Breast epithelium (tissue), 4 donors: ENCODE measurements around the gene ULK4. TPM values are rescaled to one million over a fixed set of nuclear protein-coding genes. Genes with fewer than 3 reads are reported as not detected.

Experiments used
- DNase-seq, 2 donors: peaks; one replicate each; pipeline ENCODE4 v3.0.0-alpha.2; 2019; ENCODE audit warnings: low spot score in 2 of 2
- H3K27ac ChIP-seq, 2 donors: fragments of 200-600 bp; sonication (generic) in 1 of 2; one replicate each; pipeline ENCODE4 v1.5.1; 2016 to 2019; ENCODE audit warnings: mild to moderate bottlenecking in 1 of 2
- H3K27me3 ChIP-seq, 2 donors: fragments of 200-600 bp; sonication (generic) in 1 of 2; one replicate each; pipeline versions ENCODE4 v1.5.1 to v1.6.0; 2017 to 2019; ENCODE audit warnings: control low read depth in 1 of 2, mild to moderate bottlenecking in 1 of 2
- H3K36me3 ChIP-seq: fragments of 200-600 bp; one replicate; pipeline ENCODE4 v1.5.1; 2019
- H3K4me1 ChIP-seq, 2 donors: fragments of 200-600 bp; sonication (generic); one replicate each; pipeline ENCODE4 v1.5.1; 2016 to 2019; ENCODE audit warnings: control low read depth in 1 of 2
- H3K4me3 ChIP-seq, 3 donors: fragments of 200-600 bp; sonication (generic); 1 replicate in 2 of 3; 2 replicates in 1 of 3; pipeline ENCODE4 v1.5.1; 2016 to 2019; ENCODE audit warnings: mild to moderate bottlenecking in 3 of 3, moderate library complexity in 2 of 3
- H3K9me3 ChIP-seq, 2 donors: fragments of 200-600 bp; sonication (generic) in 1 of 2; one replicate each; pipeline ENCODE4 v1.5.1; 2016 to 2019; ENCODE audit warnings: control low read depth in 1 of 2
- POLR2A ChIP-seq: fragments of 450-650 bp; IDR thresholded peaks from one replicate; pipeline ENCODE4 v1.6.1; 2016; ENCODE audit warnings: antibody characterized with exemption, mild to moderate bottlenecking, moderate library complexity
- POLR2AphosphoS5 ChIP-seq, 3 donors: sonication (generic); formaldehyde crosslinking; IDR thresholded peaks; one replicate each; pipeline ENCODE4 v1.6.1; 2017; ENCODE audit warnings: antibody characterized with exemption in 3 of 3
- intact Hi-C: fragments of 100-400 bp; cut with DNase I; formaldehyde crosslinking; loops from one replicate; pipeline ENCODE4 v1.15.1; 2023; ENCODE audit warnings: low total_unique reads
- total RNA-seq, 3 donors: library from RNA; depleted of rRNA; stranded (reverse); fragments of >200 nt; gene quantifications; one replicate each; pipeline ENCODE4 v1.1.0, GENCODE V29; 2016
- TF ChIP-seq, protein P1 (sequence below), 3 donors: fragments of 450-650 bp; IDR thresholded peaks; one replicate each; pipeline ENCODE4 v1.5.1; 2016 to 2017; ENCODE audit warnings: antibody characterized with exemption in 3 of 3, mild to moderate bottlenecking in 3 of 3, moderate library complexity in 3 of 3

Gene ULK4
- total RNA-seq, 3 donors from 2014 or later, result 23.0 to 52.8 (median 31.8) TPM

DNA sequence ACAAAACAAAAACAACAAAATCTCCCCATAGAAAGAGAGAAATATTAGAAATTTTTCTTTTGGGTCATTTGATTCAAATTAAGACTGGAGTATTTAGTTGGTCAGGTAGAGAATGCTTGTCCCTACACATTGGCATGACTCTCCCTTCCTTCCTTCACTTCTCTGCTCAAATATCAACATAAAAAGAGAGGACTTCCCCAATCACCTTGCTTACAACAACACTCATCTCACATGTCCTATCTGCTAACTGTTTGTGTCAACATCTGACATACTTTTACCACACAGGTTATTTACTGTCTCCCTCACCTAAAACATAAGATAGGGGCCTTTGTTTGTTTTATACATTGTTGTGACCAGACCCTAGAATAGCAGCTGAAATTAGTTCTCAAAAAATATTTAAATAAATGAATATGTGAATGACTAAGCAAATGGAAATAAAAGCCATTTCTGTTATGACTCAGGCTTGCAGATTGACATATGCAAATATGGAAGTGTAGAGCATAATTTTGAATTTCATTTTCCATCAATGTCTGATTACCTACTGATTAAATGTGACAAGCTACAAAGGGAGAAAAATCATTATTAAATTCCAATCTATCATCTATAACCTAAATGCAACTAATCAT is 457.8 kb downstream of the ULK4 start:
- intact Hi-C loops, result no loop called here
- H3K27ac ChIP-seq, result no peak overlapping the region
- H3K36me3 ChIP-seq, result no peaks in the 10 kb centered on the region
- no peak for TF ChIP-seq POLR2AphosphoS5 (IDR thresholded peaks at IDR 0.05)
- TF ChIP-seq POLR2A, result no peak
- TF ChIP-seq, protein P1, sequence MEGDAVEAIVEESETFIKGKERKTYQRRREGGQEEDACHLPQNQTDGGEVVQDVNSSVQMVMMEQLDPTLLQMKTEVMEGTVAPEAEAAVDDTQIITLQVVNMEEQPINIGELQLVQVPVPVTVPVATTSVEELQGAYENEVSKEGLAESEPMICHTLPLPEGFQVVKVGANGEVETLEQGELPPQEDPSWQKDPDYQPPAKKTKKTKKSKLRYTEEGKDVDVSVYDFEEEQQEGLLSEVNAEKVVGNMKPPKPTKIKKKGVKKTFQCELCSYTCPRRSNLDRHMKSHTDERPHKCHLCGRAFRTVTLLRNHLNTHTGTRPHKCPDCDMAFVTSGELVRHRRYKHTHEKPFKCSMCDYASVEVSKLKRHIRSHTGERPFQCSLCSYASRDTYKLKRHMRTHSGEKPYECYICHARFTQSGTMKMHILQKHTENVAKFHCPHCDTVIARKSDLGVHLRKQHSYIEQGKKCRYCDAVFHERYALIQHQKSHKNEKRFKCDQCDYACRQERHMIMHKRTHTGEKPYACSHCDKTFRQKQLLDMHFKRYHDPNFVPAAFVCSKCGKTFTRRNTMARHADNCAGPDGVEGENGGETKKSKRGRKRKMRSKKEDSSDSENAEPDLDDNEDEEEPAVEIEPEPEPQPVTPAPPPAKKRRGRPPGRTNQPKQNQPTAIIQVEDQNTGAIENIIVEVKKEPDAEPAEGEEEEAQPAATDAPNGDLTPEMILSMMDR (IDR thresholded peaks at IDR 0.05), result no peak
- DNase-seq, result no peak
- H3K27me3 ChIP-seq, result no peaks in the 10 kb centered on the region
- H3K4me1 ChIP-seq, result no peaks in the 10 kb centered on the region
- H3K9me3 ChIP-seq, result peaks cover 4 to 8% of the 10 kb centered on the region in 2 donors
- H3K4me3 ChIP-seq, result no peak overlapping the region

DNA sequence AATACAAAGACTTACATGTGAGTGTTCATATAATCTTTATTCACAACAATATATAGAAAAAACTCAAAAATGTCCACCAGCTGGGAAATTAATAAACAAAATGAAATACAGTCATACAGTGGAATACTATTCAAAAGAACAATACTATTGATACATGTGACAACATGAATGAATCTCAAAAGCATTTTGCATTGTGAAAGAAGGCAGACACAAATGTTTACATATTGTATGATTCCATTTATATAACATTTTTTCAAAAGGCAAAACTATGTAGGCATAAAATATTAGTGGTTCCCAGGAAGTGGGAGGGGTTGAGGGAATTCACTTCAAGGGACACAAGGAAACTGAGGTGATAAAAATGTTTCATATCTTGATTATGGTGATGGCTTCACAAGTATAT is 459.4 kb downstream of the ULK4 start:
- no peaks in the 10 kb centered on the region for H3K4me1 ChIP-seq
- H3K27ac ChIP-seq, result no peak overlapping the region
- intact Hi-C loops, result no loop called here
- TF ChIP-seq, protein P1 (IDR thresholded peaks at IDR 0.05), result no peak
- TF ChIP-seq POLR2A, result no peak
- TF ChIP-seq POLR2AphosphoS5 (IDR thresholded peaks at IDR 0.05), result no peak
- no peaks in the 10 kb centered on the region for H3K27me3 ChIP-seq
- no peaks in the 10 kb centered on the region for H3K36me3 ChIP-seq
- no peak for DNase-seq
- H3K4me3 ChIP-seq, result no peak overlapping the region
- no peaks in the 10 kb centered on the region for H3K9me3 ChIP-seq

DNA sequence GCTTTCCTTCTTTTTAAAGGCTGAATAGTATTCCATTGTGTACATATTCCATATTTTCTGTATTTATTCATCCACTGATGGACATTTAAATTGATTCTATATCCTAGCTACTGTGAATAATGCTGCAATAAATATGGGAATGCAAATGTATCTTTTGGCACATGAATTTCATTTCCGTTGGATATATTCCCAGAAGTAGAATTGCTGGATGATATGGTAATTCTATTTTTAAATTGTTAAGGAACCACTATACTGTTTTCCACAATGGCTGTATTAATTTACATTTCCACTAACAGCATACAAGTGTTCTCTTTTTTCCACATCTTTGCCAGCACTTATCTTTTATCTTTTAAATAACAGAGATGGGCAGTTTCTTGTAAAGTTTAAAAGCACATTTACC is 459.9 kb downstream of the ULK4 start:
- H3K27ac ChIP-seq, result no peak overlapping the region
- H3K4me1 ChIP-seq, result no peaks in the 10 kb centered on the region
- no peaks in the 10 kb centered on the region for H3K27me3 ChIP-seq
- H3K9me3 ChIP-seq, result no peaks in the 10 kb centered on the region
- H3K36me3 ChIP-seq, result no peaks in the 10 kb centered on the region
- no peak for DNase-seq
- intact Hi-C loops, result no loop called here
- TF ChIP-seq POLR2AphosphoS5 (IDR thresholded peaks at IDR 0.05) (no peak), POLR2A (no peak)
- TF ChIP-seq, protein P1 (IDR thresholded peaks at IDR 0.05), result no peak
- H3K4me3 ChIP-seq, result no peak overlapping the region

DNA sequence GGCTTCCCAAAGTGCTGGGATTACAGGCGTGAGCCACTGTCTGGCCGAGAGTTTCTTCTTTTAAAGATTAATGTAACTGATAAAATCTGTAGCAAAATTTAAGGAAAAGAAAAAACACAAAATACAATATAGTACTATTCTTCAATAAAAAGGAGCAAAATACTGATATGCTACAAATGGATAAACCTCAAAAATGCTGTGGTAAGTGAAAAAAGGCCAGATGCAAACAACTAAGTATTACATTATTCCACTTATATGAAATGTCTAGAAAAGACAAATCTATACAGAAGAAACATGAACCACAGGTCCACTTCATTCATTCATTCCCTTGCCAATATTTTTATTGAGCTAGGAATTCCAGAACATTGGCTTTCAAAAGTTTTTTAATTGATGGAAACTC is 463.1 kb downstream of the ULK4 start:
- Histone ChIP-seq H3K27me3 (no peaks in the 10 kb centered on the region), H3K27ac (no peak overlapping the region), H3K4me1 (no peaks in the 10 kb centered on the region), H3K36me3 (no peaks in the 10 kb centered on the region), H3K4me3 (no peak overlapping the region), H3K9me3 (no peaks in the 10 kb centered on the region)
- no peak for DNase-seq
- intact Hi-C loops, result no loop called here
- no peak for TF ChIP-seq POLR2AphosphoS5 (IDR thresholded peaks at IDR 0.05)
- no peak for TF ChIP-seq POLR2A
- TF ChIP-seq, protein P1 (IDR thresholded peaks at IDR 0.05), result no peak

DNA sequence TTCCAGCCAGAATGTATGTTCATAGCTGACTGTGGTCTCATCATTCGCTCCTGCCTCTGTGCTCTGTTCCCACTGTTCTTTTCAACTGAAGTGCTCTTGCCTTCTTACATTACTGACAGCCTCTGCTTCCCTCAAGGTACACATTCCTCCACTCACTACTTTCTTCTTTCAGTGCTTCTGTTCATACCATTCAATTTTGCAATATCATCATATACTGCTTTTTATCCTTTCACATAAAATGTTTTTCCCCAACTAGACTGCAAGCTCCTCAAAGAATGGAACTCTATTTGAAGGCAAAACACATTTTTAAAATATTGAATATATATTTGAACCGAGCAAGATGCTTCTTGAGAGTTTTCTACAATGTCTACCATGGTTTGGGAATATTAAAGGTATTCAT is 471.5 kb downstream of the ULK4 start:
- DNase-seq, result no peak
- no peaks in the 10 kb centered on the region for H3K27me3 ChIP-seq
- no peaks in the 10 kb centered on the region for H3K36me3 ChIP-seq
- no peak overlapping the region for H3K4me3 ChIP-seq
- H3K9me3 ChIP-seq, result no peaks in the 10 kb centered on the region
- TF ChIP-seq POLR2AphosphoS5 (IDR thresholded peaks at IDR 0.05), result no peak
- no peak for TF ChIP-seq POLR2A
- TF ChIP-seq, protein P1 (IDR thresholded peaks at IDR 0.05), result no peak
- no peaks in the 10 kb centered on the region for H3K4me1 ChIP-seq
- no peak overlapping the region for H3K27ac ChIP-seq
- intact Hi-C loops, result no loop called here
